ENCODE measurements around the gene CACUL1.

DNA sequence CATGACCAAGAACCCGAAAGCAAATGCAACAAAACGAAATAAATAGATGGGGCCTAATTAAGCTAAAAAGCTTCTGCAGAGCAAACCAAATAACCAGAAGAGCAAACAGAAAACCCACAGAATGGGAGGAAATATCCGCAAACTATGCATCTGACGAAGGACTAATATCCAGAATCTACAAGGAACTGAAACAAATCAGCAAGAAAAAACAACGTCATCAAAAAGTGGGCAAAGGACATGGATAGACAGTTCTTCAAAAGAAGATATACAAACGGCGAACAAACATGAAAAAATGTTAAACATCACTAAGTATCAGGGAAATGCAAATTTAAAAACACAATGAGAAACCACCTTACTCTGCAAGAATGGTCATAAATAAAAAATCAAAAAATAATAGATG lies 35.3 kb upstream of the CACUL1 start:
- no peak for TF ChIP-seq POLR2A (IDR thresholded peaks at IDR 0.05; ENCODE audit: low read depth, low read length)
- TF ChIP-seq POLR2AphosphoS5 (IDR thresholded peaks at IDR 0.05; ENCODE audit: low read depth, low read length) = no peak

Measured in GM12892 (cell line).